ENCODE measurements around the gene LMAN2. TPM values are rescaled to one million over a fixed set of nuclear protein-coding genes. Genes with fewer than 3 reads are reported as not detected.

LMAN2 gene
- total and polyA plus RNA-seq, 8 donors, result 71.1 to 128 (median 92.6) TPM

GRCh38 chr5:177349762-177350161 lies 1.7 kb downstream of the LMAN2 start:
- Histone ChIP-seq H3K36me3 (no peaks in the 10 kb centered on the region), H3K9me3 (no peaks in the 10 kb centered on the region), H3K4me3 (peak overlapping the region in 3 of 4 donors; percentile 67 to 83 (median 83)), H3K27me3 (no peaks in the 10 kb centered on the region), H3K27ac (no peak overlapping the region), H3K4me1 (peaks cover 8 to 39% (median 12%) of the 10 kb centered on the region in 3 donors)
- TF ChIP-seq CTCF (IDR thresholded peaks at IDR 0.05), result no peak
- no peak for FAIRE-seq
- DNase-seq, result peak in 1 of 6 donors; percentile 7
- intact Hi-C loops (cut with DNase I), result no loop called here
- WGBS, 2 donors, result 39% methylated on average over 5 of the region's 5 CpGs
- no peak for ATAC-seq

GRCh38 chr5:177349362-177349647 lies 2.2 kb downstream of the LMAN2 start:
- peaks cover 8 to 39% (median 12%) of the 10 kb centered on the region in 3 donors for H3K4me1 ChIP-seq
- H3K36me3 ChIP-seq, result no peaks in the 10 kb centered on the region
- H3K4me3 ChIP-seq, result peak overlapping the region in 2 of 4 donors; percentile 67 to 83
- ATAC-seq (no peak), FAIRE-seq (no peak), DNase-seq (no peak)
- no peaks in the 10 kb centered on the region for H3K9me3 ChIP-seq
- no peak overlapping the region for H3K27ac ChIP-seq
- WGBS, 2 donors, result 28 to 38% methylated on average over 3 of the region's 3 CpGs
- no peak for TF ChIP-seq CTCF (IDR thresholded peaks at IDR 0.05)
- H3K27me3 ChIP-seq, result no peaks in the 10 kb centered on the region
- intact Hi-C loops (cut with DNase I), result no loop called here

GRCh38 chr5:177347699-177348098 lies 3.8 kb downstream of the LMAN2 start:
- Histone ChIP-seq H3K27me3 (no peaks in the 10 kb centered on the region), H3K9me3 (no peaks in the 10 kb centered on the region), H3K4me3 (no peak overlapping the region), H3K36me3 (no peaks in the 10 kb centered on the region), H3K27ac (no peak overlapping the region), H3K4me1 (peaks cover 8 to 39% (median 12%) of the 10 kb centered on the region in 3 donors)
- intact Hi-C loops (cut with DNase I), result no loop called here
- no peak for ATAC-seq
- no peak for FAIRE-seq
- DNase-seq, result peak in 1 of 6 donors; percentile 3
- no peak for TF ChIP-seq CTCF (IDR thresholded peaks at IDR 0.05)
- WGBS, 2 donors, result 57 to 66% methylated on average over 4 of the region's 4 CpGs

- no peak overlapping the region for H3K4me3 ChIP-seq
- H3K27ac ChIP-seq, result no peak overlapping the region
- no peaks in the 10 kb centered on the region for H3K9me3 ChIP-seq
- no peak for TF ChIP-seq CTCF (IDR thresholded peaks at IDR 0.05)
- ATAC-seq (no peak), DNase-seq (peak in 1 of 6 donors; percentile 1), FAIRE-seq (no peak)
- H3K27me3 ChIP-seq, result no peaks in the 10 kb centered on the region
- WGBS, 2 donors, result 36 to 41% methylated on average over 4 of the region's 4 CpGs
- H3K36me3 ChIP-seq, result no peaks in the 10 kb centered on the region
- H3K4me1 ChIP-seq, result peaks cover 8 to 39% (median 12%) of the 10 kb centered on the region in 3 donors
- intact Hi-C loops (cut with DNase I), result no loop called here
Measured at GRCh38 chr5:177346820-177347219, 4.6 kb downstream of the LMAN2 start.

GRCh38 chr5:177344891-177345290 lies 6.6 kb downstream of the LMAN2 start:
- no peak overlapping the region for H3K4me3 ChIP-seq
- H3K27me3 ChIP-seq, result no peaks in the 10 kb centered on the region
- H3K9me3 ChIP-seq, result no peaks in the 10 kb centered on the region
- H3K36me3 ChIP-seq, result peaks cover 0 to 5% (median 0%) of the 10 kb centered on the region in 3 donors
- 89 to 91% methylated on average over 6 of the region's 6 CpGs for WGBS, 2 donors
- peak in 1 of 6 donors; percentile 8 for DNase-seq
- TF ChIP-seq CTCF (IDR thresholded peaks at IDR 0.05), result no peak
- FAIRE-seq, result no peak
- ATAC-seq, result no peak
- peaks cover 8 to 31% (median 12%) of the 10 kb centered on the region in 3 donors for H3K4me1 ChIP-seq
- intact Hi-C loops (cut with DNase I), result loop anchor here in 1 of 3 donors (2.0 kb wide), 1 partner anchor 16 kb away; no protein-coding TSS in a partner anchor
- no peak overlapping the region for H3K27ac ChIP-seq

Measured in pancreas (tissue), 10 donors.